H1 (cell line): ENCODE data around the gene EID1. TPM values are rescaled to one million over a fixed set of nuclear protein-coding genes. Genes with fewer than 3 reads are reported as not detected.

Source experiments
- CTCF ChIA-PET: fragments of 300-600 bp; sonication (Branson Sonifier 250); formaldehyde crosslinking; loops from one replicate; lab custom pipeline; 2021; ENCODE audit not compliant: partially characterized antibody; lab: Charles Lee
- POLR2A ChIA-PET: fragments of 300-600 bp; sonication (Branson Sonifier 250); formaldehyde crosslinking; loops from one replicate; lab custom pipeline; 2021; ENCODE audit warnings: inconsistent platforms; ENCODE audit not compliant: partially characterized antibody; lab: Charles Lee
- DNase-seq, 2 experiments: peaks; one replicate each; pipeline versions ENCODE4 v3.0.0 to v3.0.0-alpha.2; 2010 to 2022; ENCODE audit warnings: low spot score in 2 of 2, low read depth in 1 of 2, mixed read lengths in 1 of 2
- FAIRE-seq: peaks from 2 replicates; lab custom pipeline; 2011; peaks lifted over from hg19 to GRCh38; lab: Jason Lieb, UNC
- H2AFZ ChIP-seq: 2 replicates; pipeline ENCODE4 v1.8.1; 2012; ENCODE audit warnings: low read length, inconsistent platforms
- H2AK5ac ChIP-seq: 2 replicates; pipeline ENCODE4 v1.6.1; 2013; ENCODE audit warnings: low read depth, low read length
- H2BK120ac ChIP-seq: replicated peaks from 2 replicates; pipeline ENCODE3; 2013; ENCODE audit warnings: low read depth, low read length, inconsistent platforms
- H2BK12ac ChIP-seq: 2 replicates; pipeline ENCODE4 v1.6.1; 2013; ENCODE audit warnings: low read depth, low read length
- H2BK15ac ChIP-seq: 2 replicates; pipeline ENCODE4 v1.6.1; 2013; ENCODE audit warnings: low read length
- H2BK20ac ChIP-seq: 2 replicates; pipeline ENCODE4 v1.6.1; 2013; ENCODE audit warnings: low read length
- H2BK5ac ChIP-seq: 2 replicates; pipeline ENCODE4 v1.6.1; 2013; ENCODE audit warnings: low read depth, low read length
- H3K14ac ChIP-seq: 2 replicates; pipeline ENCODE4 v1.6.1; 2013; ENCODE audit warnings: inconsistent platforms; ENCODE audit not compliant: insufficient read length
- H3K18ac ChIP-seq: 2 replicates; pipeline ENCODE4 v1.6.1; 2013; ENCODE audit warnings: low read length; ENCODE audit errors: extremely low read depth
- H3K23ac ChIP-seq: 2 replicates; pipeline ENCODE4 v1.6.1; 2013; ENCODE audit warnings: inconsistent platforms; ENCODE audit not compliant: insufficient read length
- H3K23me2 ChIP-seq: 2 replicates; pipeline ENCODE4 v1.6.1; 2013; ENCODE audit warnings: low read depth, low read length
- H3K27ac ChIP-seq: 2 replicates; pipeline ENCODE4 v1.6.1; 2011; ENCODE audit warnings: low read depth, low read length, inconsistent platforms
- H3K27me3 ChIP-seq, 4 experiments: replicated peaks in 1 of 4; 1 replicate in 1 of 4; 2 replicates in 3 of 4; pipeline versions ENCODE4 v1.6.1 to v1.8.1; 2011 to 2013; ENCODE audit warnings: low read length in 3 of 4, mild to moderate bottlenecking in 3 of 4, inconsistent platforms in 2 of 4, mixed read lengths in 2 of 4, moderate library complexity in 1 of 4; ENCODE audit not compliant: control insufficient read depth in 3 of 4, insufficient read depth in 3 of 4; ENCODE audit errors: extremely low read depth in 1 of 4
- H3K36me3 ChIP-seq, 4 experiments: 2 replicates each; pipeline versions ENCODE4 v1.6.1 to v1.8.1; 2011 to 2013; ENCODE audit warnings: mild to moderate bottlenecking in 4 of 4, low read length in 3 of 4, moderate library complexity in 2 of 4, control low read depth in 1 of 4, inconsistent platforms in 1 of 4; ENCODE audit not compliant: insufficient read depth in 4 of 4, control insufficient read depth in 2 of 4
- H3K4ac ChIP-seq: replicated peaks from 2 replicates; pipeline ENCODE3; 2013; ENCODE audit warnings: low read length, low read depth, mixed read lengths, inconsistent platforms; ENCODE audit not compliant: insufficient read length
- H3K4me1 ChIP-seq, 4 experiments: replicated peaks in 1 of 4; 1 replicate in 1 of 4; 2 replicates in 3 of 4; pipeline versions ENCODE4 v1.6.1 to v1.8.1; 2011 to 2013; ENCODE audit warnings: low read length in 3 of 4, inconsistent platforms in 2 of 4, mixed read lengths in 1 of 4; ENCODE audit not compliant: insufficient read depth in 4 of 4, control insufficient read depth in 3 of 4
- H3K4me2 ChIP-seq, 2 experiments: 2 replicates each; pipeline versions ENCODE4 v1.6.1 to v1.8.1; 2011 to 2013; ENCODE audit warnings: low read depth in 2 of 2, low read length in 2 of 2, control low read depth in 1 of 2, inconsistent platforms in 1 of 2, mild to moderate bottlenecking in 1 of 2; ENCODE audit not compliant: insufficient read depth in 1 of 2
- H3K4me3 ChIP-seq, 4 experiments: fragments of 200-600, 300-600 bp in 1 of 4; sonication (generic), shearing (Covaris generic), sonication (Bioruptor Twin) in 1 of 4; 2 replicates each; pipeline versions ENCODE4 v1.5.1 to v1.8.1; 2011 to 2016; ENCODE audit warnings: low read length in 4 of 4, low read depth in 3 of 4, control low read depth in 2 of 4, inconsistent platforms in 2 of 4, mild to moderate bottlenecking in 2 of 4, mixed read lengths in 1 of 4, moderate library complexity in 1 of 4; ENCODE audit not compliant: insufficient read depth in 2 of 4; ENCODE audit errors: extremely low read depth in 1 of 4
- H3K56ac ChIP-seq: replicated peaks from 2 replicates; pipeline ENCODE3; 2013; ENCODE audit warnings: low read depth, mild to moderate bottlenecking, mixed read lengths, low read length, inconsistent platforms; ENCODE audit not compliant: insufficient read length
- H3K79me1 ChIP-seq: 2 replicates; pipeline ENCODE4 v1.6.1; 2013; ENCODE audit warnings: low read depth, low read length, control low read depth
- H3K79me2 ChIP-seq, 2 experiments: 2 replicates each; pipeline versions ENCODE4 v1.6.1 to v1.8.1; 2012 to 2013; ENCODE audit warnings: low read length in 2 of 2, mild to moderate bottlenecking in 2 of 2, inconsistent platforms in 1 of 2; ENCODE audit not compliant: insufficient read depth in 2 of 2, control insufficient read depth in 1 of 2
- H3K9ac ChIP-seq, 4 experiments: replicated peaks in 1 of 4; 1 replicate in 1 of 4; 2 replicates in 3 of 4; pipeline versions ENCODE4 v1.6.1 to v1.8.1; 2011 to 2013; ENCODE audit warnings: low read depth in 3 of 4, low read length in 3 of 4, control low read depth in 2 of 4, mild to moderate bottlenecking in 2 of 4, moderate library complexity in 2 of 4, inconsistent platforms in 1 of 4; ENCODE audit errors: extremely low read depth in 1 of 4
- H3K9me3 ChIP-seq, 2 experiments: 2 replicates each; pipeline versions ENCODE4 v1.6.1 to v1.8.1; 2012 to 2013; ENCODE audit warnings: mild to moderate bottlenecking in 2 of 2, moderate library complexity in 2 of 2, control low read depth in 1 of 2, inconsistent platforms in 1 of 2, low read depth in 1 of 2, low read length in 1 of 2, mixed read lengths in 1 of 2; ENCODE audit not compliant: insufficient read depth in 2 of 2
- H4K20me1 ChIP-seq, 2 experiments: replicated peaks in 1 of 2; 2 replicates each; pipeline versions ENCODE3 to v1.8.1; 2011 to 2013; ENCODE audit warnings: inconsistent platforms in 2 of 2, low read length in 2 of 2, mild to moderate bottlenecking in 1 of 2; ENCODE audit not compliant: insufficient read depth in 2 of 2, control insufficient read depth in 1 of 2
- H4K5ac ChIP-seq: 2 replicates; pipeline ENCODE4 v1.6.1; 2013; ENCODE audit warnings: low read length, low read depth, mixed read lengths, inconsistent platforms; ENCODE audit not compliant: insufficient read length
- H4K8ac ChIP-seq: 2 replicates; pipeline ENCODE4 v1.8.0; 2013; ENCODE audit warnings: mild to moderate bottlenecking, moderate library complexity, low read length, inconsistent platforms; ENCODE audit not compliant: insufficient read depth; ENCODE audit errors: extremely low read depth
- H4K91ac ChIP-seq: replicated peaks from 2 replicates; pipeline ENCODE3; 2013; ENCODE audit warnings: low read length, mixed read lengths, inconsistent platforms; ENCODE audit not compliant: insufficient read length
- CEBPB ChIP-seq: IDR thresholded peaks from 2 replicates; pipeline ENCODE4 v1.6.1; 2012; ENCODE audit warnings: low read depth, low read length
- WGBS, 2 experiments: shearing (Covaris generic) in 1 of 2; methylation state at CpG; one replicate each; pipeline versions ENCODE4 v1.1.6 to v1.1.7; 2013 to 2015; ENCODE audit warnings: low lambda C conversion rate in 2 of 2, mixed read lengths in 2 of 2, inconsistent platforms in 1 of 2, low coverage in 1 of 2, missing lambda C conversion rate in 1 of 2; ENCODE audit not compliant: insufficient replicate concordance in 2 of 2, insufficient coverage in 1 of 2, insufficient read length in 1 of 2; ENCODE audit errors: extremely low coverage in 1 of 2, missing lambda C conversion rate in 1 of 2; 5-methylcytosine and 5-hydroxymethylcytosine counted together
- polyA plus RNA-seq, 7 experiments: library from polyadenylated mRNA; depleted of rRNA in 3 of 7; stranded (reverse) in 5 of 7; unstranded in 2 of 7; fragments of >200 nt in 5 of 7; fragments of 200-250 nt in 2 of 7; gene quantifications; 1 replicate in 5 of 7; 2 replicates in 1 of 7; 4 replicates in 1 of 7; pipeline versions ENCODE4 v1.2.1 to v1.2.3, GENCODE V29; 2011 to 2013; ENCODE audit warnings: missing spikeins in 2 of 7, mixed read lengths in 2 of 7
- total RNA-seq: library from RNA; stranded (reverse); fragmentation: NEBNext Ultra II Directional; extraction: Animal tissue kit (Norgen Biotek cat#: 25700); gene quantifications from 2 replicates; pipeline ENCODE4 v1.2.1, GENCODE V29; 2021

Gene EID1
- total and polyA plus RNA-seq, 2 of the 8 experiments (the other 6 are each of a cell fraction or from before 2014, with no cell fraction given): 101 to 110 TPM

DNA sequence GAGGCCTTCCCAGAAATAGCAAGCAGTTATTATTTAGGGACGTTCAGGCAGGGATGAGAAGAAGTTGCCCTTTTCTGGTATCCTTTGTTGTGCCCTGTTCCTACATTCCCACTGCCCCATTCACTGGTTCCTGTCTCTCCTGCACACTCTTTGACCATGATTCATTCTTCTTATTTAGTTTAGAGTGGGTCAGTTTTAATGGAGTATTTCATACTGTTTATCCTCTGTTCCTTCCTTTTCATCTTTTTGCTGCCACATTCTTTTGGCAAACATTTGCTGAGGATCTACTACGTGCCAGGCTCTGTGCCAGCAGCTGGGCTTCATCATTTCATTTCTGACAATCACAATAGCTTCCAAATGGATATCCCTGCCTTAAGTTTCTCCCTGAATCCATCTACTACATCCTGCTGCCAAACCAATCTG is 11.8 kb upstream of the EID1 start:
- H3K79me1 ChIP-seq: no peaks in the 10 kb centered on the region
- no peak overlapping the region for H4K5ac ChIP-seq
- no peak overlapping the region for H4K91ac ChIP-seq
- no peak overlapping the region for H3K14ac ChIP-seq
- peaks cover 0 to 3% (median 0%) of the 10 kb centered on the region in 4 experiments; a peak in 1 of 7 replicates for H3K4me1 ChIP-seq
- H2AK5ac ChIP-seq: no peak overlapping the region
- H2BK5ac ChIP-seq: no peak overlapping the region
- no peak overlapping the region for H3K27ac ChIP-seq
- H3K9me3 ChIP-seq: no peaks in the 10 kb centered on the region
- H4K20me1 ChIP-seq: no peaks in the 10 kb centered on the region
- H2BK120ac ChIP-seq: no peak overlapping the region
- TF ChIP-seq CEBPB: no peak
- H3K4me3 ChIP-seq: no peak overlapping the region
- no peak overlapping the region for H3K56ac ChIP-seq
- H3K23ac ChIP-seq: no peak overlapping the region
- no peaks in the 10 kb centered on the region for H3K23me2 ChIP-seq
- no peaks in the 10 kb centered on the region for H3K79me2 ChIP-seq
- FAIRE-seq (no peak), DNase-seq (no peak)
- no peak overlapping the region for H3K18ac ChIP-seq
- no peak overlapping the region for H2BK15ac ChIP-seq
- ChIA-PET CTCF (interaction anchor here (0.6 to 2.8 kb wide), 6 partner anchors 21 to 280 kb away, joined by 3 to 17 read pairs (median 3); no protein-coding TSS in a partner anchor), POLR2A (interaction anchor here (1.5 kb wide), 1 partner anchor 88 kb away, joined by 3 read pairs; no protein-coding TSS in a partner anchor)
- H2BK12ac ChIP-seq: no peak overlapping the region
- no peak overlapping the region for H3K9ac ChIP-seq
- 85% methylated on average over 2 of the region's 2 CpGs; no CpG with 5 or more reads in 1 of the 2 experiments for WGBS, 2 experiments
- no peak overlapping the region for H2AFZ ChIP-seq
- no peaks in the 10 kb centered on the region for H3K27me3 ChIP-seq
- H3K4ac ChIP-seq: no peak overlapping the region
- no peak overlapping the region for H2BK20ac ChIP-seq
- no peak overlapping the region for H4K8ac ChIP-seq
- H3K4me2 ChIP-seq: no peak overlapping the region
- H3K36me3 ChIP-seq: no peaks in the 10 kb centered on the region
